HG03135 (cell line): ENCODE measurements around the gene CDCP1.
"Not testable (repeated sequence)": the region's sequence is repeated elsewhere in the genome, so short reads cannot be mapped to it uniquely, and the experiment has no call there.

Experiments
- ATAC-seq: cut with Tn5 transposase; IDR thresholded peaks from one replicate; pipeline ENCODE4 v1.9.1; 2021; ENCODE audit warnings: mild to moderate bottlenecking, moderate library complexity; ENCODE audit not compliant: unreplicated experiment

CDCP1 gene

GRCh38 chr3:45060165-45060892, 85.8 kb downstream of the CDCP1 start:
- ATAC-seq = no peak

DNA sequence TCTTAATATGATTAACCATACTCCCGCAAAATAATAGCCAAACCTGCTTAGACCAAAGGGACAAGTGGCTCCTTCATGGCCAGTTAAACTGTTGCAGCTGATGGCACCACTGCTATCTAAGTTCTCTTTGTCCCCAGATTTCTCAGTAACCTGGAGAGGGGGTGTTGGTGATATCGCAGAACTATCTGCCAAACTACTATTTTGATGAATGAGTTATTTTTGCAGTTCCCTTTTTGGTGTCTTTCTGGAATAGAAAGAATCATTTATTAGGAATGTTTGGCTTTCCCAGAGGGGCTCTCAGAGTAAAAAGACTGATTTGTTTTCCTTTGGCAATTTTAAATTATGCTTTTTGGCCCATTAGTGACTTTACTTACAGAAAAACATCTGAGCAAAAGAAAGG, 87.0 kb downstream of the CDCP1 start:
- no peak for ATAC-seq

DNA sequence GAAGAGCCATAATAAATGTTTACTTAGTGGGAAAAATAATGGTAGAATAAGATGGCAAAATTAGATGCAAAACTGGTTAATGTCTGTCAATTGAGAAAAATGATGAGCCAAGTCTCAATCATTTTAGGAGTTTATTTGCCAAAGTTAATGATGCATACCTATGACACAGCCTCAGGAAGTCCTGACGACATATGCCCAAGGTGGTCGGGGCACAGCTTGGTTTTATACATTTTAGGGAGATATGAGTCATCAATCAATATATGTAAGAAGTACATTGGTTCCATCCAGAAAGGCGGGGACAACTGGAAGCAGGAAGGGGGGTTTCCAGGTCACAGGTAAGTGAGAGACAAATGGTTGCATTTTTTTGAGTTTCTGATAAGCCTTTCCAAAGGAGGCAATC, 88.6 kb downstream of the CDCP1 start:
- ATAC-seq = no peak

- ATAC-seq = no peak
Observed at GRCh38 chr3:45056608-45057301, 89.4 kb downstream of the CDCP1 start.

- ATAC-seq = no peak
Observed at GRCh38 chr3:45055411-45056143, 90.6 kb downstream of the CDCP1 start.

- ATAC-seq = no peak
Observed at GRCh38 chr3:45055032-45055410, 91.2 kb downstream of the CDCP1 start.

- ATAC-seq = no peak
Observed at GRCh38 chr3:45054196-45054857, 91.9 kb downstream of the CDCP1 start.

DNA sequence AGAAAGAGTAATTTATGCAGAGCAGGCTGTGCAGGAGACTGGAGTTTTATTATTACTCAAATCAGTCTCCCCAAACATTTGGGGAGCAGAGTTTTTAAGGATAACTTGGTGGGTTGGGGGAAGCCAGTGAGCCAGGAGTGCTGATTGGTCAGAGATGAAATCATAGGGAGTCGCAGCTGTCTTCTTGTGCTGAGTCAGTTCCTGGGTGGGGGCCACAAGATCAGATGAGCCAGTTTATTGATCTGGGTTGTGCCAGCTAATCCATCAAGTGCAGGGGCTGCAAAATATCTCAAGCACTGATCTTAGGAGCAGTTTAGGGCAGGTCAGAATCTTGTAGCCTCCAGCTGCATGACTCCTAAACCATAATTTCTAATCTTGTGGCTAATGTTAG, 92.4 kb downstream of the CDCP1 start:
- not testable (repeated sequence) for ATAC-seq

DNA sequence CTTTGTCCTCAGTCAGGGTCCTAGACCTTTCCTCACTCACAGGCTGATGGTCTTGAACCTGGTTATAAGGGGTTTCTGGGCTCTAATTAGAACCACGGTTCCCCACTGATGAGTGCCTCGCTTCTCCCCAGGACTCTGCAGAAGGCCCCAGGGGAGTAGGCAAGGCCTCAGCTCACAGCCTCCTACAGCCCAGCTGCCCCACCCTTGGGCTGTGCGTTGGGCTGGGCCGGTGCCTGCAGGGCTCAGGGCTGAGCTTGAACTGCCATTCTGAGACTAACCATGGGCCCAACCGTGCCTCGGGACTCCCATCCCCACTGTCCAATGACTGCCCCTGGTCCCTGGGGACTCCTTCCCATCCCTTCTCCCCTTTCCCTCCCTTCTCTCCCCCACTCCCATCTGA, 94.5 kb downstream of the CDCP1 start:
- ATAC-seq = no peak

GRCh38 chr3:45049807-45050206, 96.4 kb downstream of the CDCP1 start:
- ATAC-seq = no peak

DNA sequence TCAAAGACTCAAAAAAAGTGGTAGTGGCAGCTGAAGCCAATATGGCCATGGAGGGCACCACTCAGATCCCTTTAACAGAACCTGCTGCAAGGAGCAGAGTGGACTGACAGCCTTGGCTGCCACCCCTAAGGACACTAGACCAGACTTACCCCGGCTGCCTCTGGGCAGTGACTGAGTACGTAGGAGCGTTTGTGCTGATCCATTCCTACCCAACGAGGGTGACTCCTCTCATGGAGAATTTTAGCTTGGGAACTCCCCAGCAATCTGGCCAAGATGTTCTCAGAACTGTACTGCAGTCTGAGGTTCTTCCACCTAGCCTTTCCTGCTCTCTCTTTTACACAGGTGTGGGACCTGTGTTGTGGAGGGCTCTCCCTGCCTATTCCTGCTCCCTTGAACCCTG, 97.9 kb downstream of the CDCP1 start:
- no peak for ATAC-seq

DNA sequence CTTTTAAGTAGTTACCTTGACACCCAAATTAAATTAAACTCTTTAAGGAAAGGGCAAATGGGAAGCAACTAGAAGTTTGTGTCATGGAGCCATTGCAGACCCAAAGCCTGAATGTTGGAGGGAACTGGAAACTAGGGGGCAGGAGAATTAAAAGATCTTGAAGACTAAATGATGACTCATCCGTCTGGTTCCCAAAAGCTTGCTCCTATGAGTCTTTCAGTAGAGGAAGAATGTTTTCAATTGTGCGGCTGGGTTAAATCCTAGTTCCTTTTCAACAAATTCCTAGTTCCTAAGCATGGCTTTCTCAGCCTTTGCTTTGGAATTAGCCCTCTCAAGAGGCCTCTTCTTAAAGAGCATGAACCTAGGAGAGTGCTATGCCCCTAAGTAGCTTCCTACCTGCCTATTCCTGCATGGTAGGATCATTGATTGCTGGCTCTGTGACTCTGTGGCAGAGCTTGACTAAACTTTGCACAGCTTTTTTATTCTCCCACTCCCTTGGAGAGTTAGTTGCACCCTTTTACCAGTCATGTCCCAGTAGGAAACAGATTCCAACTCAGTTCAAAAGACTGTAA, 102.4 kb downstream of the CDCP1 start:
- ATAC-seq = no peak

- no peak for ATAC-seq
Observed at GRCh38 chr3:45042162-45042561, 104.0 kb downstream of the CDCP1 start.

- ATAC-seq = no peak
Observed at GRCh38 chr3:45041666-45042065, 104.5 kb downstream of the CDCP1 start.

DNA sequence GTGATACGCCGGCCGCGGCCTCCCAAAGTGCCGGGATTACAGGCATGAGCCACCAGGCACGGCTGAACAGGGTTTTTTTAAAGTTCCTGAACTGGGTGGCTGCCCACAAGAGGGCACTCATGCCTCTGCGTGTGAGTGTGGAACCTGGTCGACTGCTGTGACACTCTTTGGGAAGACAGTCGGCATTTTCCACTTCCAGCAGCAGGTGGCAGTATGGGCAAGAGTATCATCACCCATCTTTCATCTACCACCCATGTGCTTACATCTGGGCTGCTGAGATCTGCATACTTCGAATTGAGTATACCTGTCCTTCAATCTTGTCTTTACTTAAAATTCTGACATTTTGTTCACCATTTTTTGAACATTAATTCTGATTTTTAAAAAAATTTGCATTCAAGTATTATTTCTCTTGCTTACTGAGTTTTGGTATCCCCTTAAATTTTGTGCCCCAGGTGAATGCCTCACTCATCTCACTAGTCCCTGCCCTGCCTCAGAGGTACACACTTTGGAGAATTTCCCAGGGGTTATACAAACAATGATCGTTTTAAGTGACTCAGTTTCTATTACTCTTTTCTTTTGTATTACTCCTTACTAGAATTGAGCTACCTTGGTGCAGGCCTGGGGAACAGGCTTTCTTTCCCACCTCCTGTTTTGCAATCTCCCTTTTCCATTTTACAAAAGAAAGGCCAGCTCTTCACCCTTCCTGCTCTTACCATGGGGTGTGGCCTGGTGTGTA, 108.3 kb downstream of the CDCP1 start:
- ATAC-seq = peak; percentile 49

GRCh38 chr3:45035441-45036301, 110.5 kb downstream of the CDCP1 start:
- no peak for ATAC-seq

GRCh38 chr3:45034612-45035252, 111.4 kb downstream of the CDCP1 start:
- ATAC-seq = no peak

- ATAC-seq = no peak
Observed at GRCh38 chr3:45033791-45034190, 112.4 kb downstream of the CDCP1 start.
